Spleen (tissue), 11 donors: ENCODE results near the gene TUBD1. TPM values are rescaled to one million over a fixed set of nuclear protein-coding genes. Genes with fewer than 3 reads are reported as not detected.
A peak's percentile ranks its signal among the peaks of the same experiment; 100 is the strongest.
"Not testable (repeated sequence)": the region's sequence is repeated elsewhere in the genome, so short reads cannot be mapped to it uniquely, and the experiment has no call there.

ENCODE experiments used
- DNase-seq: peaks from one replicate; pipeline ENCODE4 v3.0.0-alpha.2; 2020
- H3K27ac ChIP-seq, 8 donors: fragments of 200-600 bp; sonication (generic) in 7 of 8; 1 replicate in 4 of 8; 2 replicates in 4 of 8; pipeline versions ENCODE4 v1.5.0 to v1.8.0; 2016 to 2021; ENCODE audit warnings: inconsistent platforms in 4 of 8, mild to moderate bottlenecking in 4 of 8, moderate library complexity in 1 of 8
- H3K27me3 ChIP-seq, 7 donors: fragments of 200-600 bp; sonication (generic) in 6 of 7; replicated peaks in 1 of 7; 1 replicate in 4 of 7; 2 replicates in 3 of 7; pipeline versions ENCODE4 v1.5.0 to v1.8.0; 2016 to 2021; ENCODE audit warnings: inconsistent platforms in 3 of 7, mild to moderate bottlenecking in 1 of 7
- H3K36me3 ChIP-seq, 6 donors: fragments of 200-600 bp; sonication (generic) in 5 of 6; 1 replicate in 4 of 6; 2 replicates in 2 of 6; pipeline versions ENCODE4 v1.5.0 to v1.8.0; 2016 to 2021; ENCODE audit warnings: inconsistent platforms in 2 of 6
- H3K4me1 ChIP-seq, 6 donors: fragments of 200-600 bp; sonication (generic) in 5 of 6; 1 replicate in 3 of 6; 2 replicates in 3 of 6; pipeline versions ENCODE4 v1.5.0 to v1.8.0; 2016 to 2021; ENCODE audit warnings: inconsistent platforms in 3 of 6
- H3K4me3 ChIP-seq, 8 donors: fragments of 200-600 bp; sonication (generic) in 7 of 8; 1 replicate in 4 of 8; 2 replicates in 4 of 8; pipeline versions ENCODE4 v1.5.0 to v1.8.0; 2016 to 2021; ENCODE audit warnings: inconsistent platforms in 4 of 8, mild to moderate bottlenecking in 4 of 8, moderate library complexity in 2 of 8
- H3K9me3 ChIP-seq, 8 donors: fragments of 200-600 bp; sonication (generic) in 7 of 8; 1 replicate in 4 of 8; 2 replicates in 4 of 8; pipeline versions ENCODE4 v1.5.0 to v1.8.0; 2016 to 2021; ENCODE audit warnings: inconsistent platforms in 4 of 8
- POLR2A ChIP-seq, 3 donors: fragments of 450-650 bp; IDR thresholded peaks; one replicate each; pipeline ENCODE4 v1.5.1; 2017; ENCODE audit warnings: antibody characterized with exemption in 3 of 3, mild to moderate bottlenecking in 1 of 3
- POLR2AphosphoS5 ChIP-seq, 3 donors: sonication (generic); formaldehyde crosslinking; IDR thresholded peaks; one replicate each; pipeline ENCODE4 v1.5.1; 2017; ENCODE audit warnings: antibody characterized with exemption in 3 of 3
- WGBS, 5 donors: extraction: QIAGEN DNeasy Blood & Tissue Kit in 3 of 5; methylation state at CpG; one replicate each; pipeline versions ENCODE4 v1.1.5 to v1.1.7; 2013 to 2018; 5-methylcytosine and 5-hydroxymethylcytosine counted together
- intact Hi-C: fragments of 100-400 bp; cut with DNase I; formaldehyde crosslinking; loops from one replicate; pipeline ENCODE4 v1.15.0; 2023; ENCODE audit warnings: low total_unique reads
- polyA plus RNA-seq, 3 donors: library from polyadenylated mRNA; stranded (reverse); fragments of 200-250 nt; gene quantifications; one replicate each; pipeline ENCODE4 v1.2.1, GENCODE V29; 2013
- total RNA-seq, 7 donors: library from RNA; depleted of rRNA in 3 of 7; stranded (reverse); fragments of >200 nt in 3 of 7; fragmentation: NEBNext Ultra II Directional in 4 of 7; extraction: Animal tissue kit (Norgen Biotek cat#: 25700) in 4 of 7; gene quantifications; one replicate each; pipeline versions ENCODE4 v1.1.0 to v1.2.1, GENCODE V29; 2016 to 2021
- TF ChIP-seq, protein P1 (sequence below), 11 experiments: fragments of 200-600 bp in 7 of 11; fragments of 450-650 bp in 4 of 11; sonication (generic) in 4 of 11; IDR thresholded peaks in 8 of 11; conservative IDR thresholded peaks in 3 of 11; 1 replicate in 7 of 11; 2 replicates in 4 of 11; pipeline versions ENCODE4 v1.4.0 to v1.8.0; 2016 to 2021; ENCODE audit warnings: antibody characterized with exemption in 11 of 11, inconsistent platforms in 4 of 11, mild to moderate bottlenecking in 1 of 11
- donor health status: healthy with polysubstance abuse.
- donor health status: DM: no; HTN: no; CAD: no; lungs with moderate emphysema.
- donor health status: DM: no; HTN: no; CAD: no.
- donor health status: Bipolar disorder and iron deficiency.
- donor health status: healthy.
- donor health status: DM: no; HTN: no; CAD: no.
- donor health status: DM: yes; HTN: yes; CAD: no.

TUBD1 gene
- total and polyA plus RNA-seq, 10 donors: 6.0 to 25.4 (median 10.4) TPM

DNA sequence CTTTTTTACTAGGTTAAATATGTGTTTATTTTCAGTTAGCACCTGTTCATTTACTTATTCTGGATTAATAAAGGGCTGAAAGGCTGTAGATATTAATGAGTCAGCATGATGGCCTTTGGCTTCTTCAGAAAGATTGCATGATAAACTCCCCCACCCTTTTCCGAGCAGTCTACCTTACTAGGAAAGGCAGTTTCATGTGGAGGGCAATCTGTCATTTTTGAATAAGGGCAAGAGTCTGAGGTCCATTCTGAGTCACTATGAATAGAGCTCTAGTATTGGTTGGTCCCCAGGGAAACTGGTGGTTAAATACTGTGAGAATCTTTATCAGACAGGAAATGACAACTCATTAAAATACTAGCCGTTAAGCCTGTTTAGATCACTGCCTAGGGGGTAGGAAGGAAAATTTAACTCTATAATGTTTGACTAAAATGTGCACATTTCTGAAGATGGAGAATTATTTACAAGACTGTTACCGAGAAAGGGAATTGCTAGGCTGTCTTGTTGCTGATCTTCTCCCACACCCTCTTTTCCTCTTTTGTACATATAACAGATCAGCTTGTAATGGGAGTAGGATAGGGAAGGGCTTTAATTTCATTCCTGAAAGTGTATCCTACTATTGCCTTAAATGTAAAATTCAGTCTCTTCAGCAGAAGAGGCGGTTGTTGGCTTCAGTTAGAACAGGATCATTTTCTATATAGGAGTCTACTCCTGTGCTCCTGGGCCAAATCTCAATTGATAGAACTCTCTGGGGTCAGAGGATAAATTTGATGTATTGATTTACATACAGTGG is 63.3 kb downstream of the TUBD1 start:
- Histone ChIP-seq H3K4me1 (peaks cover 29 to 88% (median 74%) of the 10 kb centered on the region in 6 donors), H3K27me3 (no peaks in the 10 kb centered on the region), H3K9me3 (no peaks in the 10 kb centered on the region), H3K4me3 (peak overlapping the region in 3 of 8 donors; percentile 10 to 42 (median 17)), H3K36me3 (peaks cover 0 to 18% (median 0%) of the 10 kb centered on the region in 6 donors), H3K27ac (peak overlapping the region; percentile 36 to 84 (median 74))
- no peak for DNase-seq
- WGBS, 5 donors: 6 to 19% (median 8%) methylated on average over 4 of the region's 4 CpGs
- peak in 1 of 3 donors; percentile 61 for TF ChIP-seq POLR2AphosphoS5 (IDR thresholded peaks at IDR 0.05)
- TF ChIP-seq POLR2A (IDR thresholded peaks at IDR 0.05): no peak
- TF ChIP-seq, protein P1, sequence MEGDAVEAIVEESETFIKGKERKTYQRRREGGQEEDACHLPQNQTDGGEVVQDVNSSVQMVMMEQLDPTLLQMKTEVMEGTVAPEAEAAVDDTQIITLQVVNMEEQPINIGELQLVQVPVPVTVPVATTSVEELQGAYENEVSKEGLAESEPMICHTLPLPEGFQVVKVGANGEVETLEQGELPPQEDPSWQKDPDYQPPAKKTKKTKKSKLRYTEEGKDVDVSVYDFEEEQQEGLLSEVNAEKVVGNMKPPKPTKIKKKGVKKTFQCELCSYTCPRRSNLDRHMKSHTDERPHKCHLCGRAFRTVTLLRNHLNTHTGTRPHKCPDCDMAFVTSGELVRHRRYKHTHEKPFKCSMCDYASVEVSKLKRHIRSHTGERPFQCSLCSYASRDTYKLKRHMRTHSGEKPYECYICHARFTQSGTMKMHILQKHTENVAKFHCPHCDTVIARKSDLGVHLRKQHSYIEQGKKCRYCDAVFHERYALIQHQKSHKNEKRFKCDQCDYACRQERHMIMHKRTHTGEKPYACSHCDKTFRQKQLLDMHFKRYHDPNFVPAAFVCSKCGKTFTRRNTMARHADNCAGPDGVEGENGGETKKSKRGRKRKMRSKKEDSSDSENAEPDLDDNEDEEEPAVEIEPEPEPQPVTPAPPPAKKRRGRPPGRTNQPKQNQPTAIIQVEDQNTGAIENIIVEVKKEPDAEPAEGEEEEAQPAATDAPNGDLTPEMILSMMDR (IDR thresholded peaks at IDR 0.05 in 8 of 11, conservative IDR thresholded peaks at IDR 0.05 in 3 of 11): no peak
- intact Hi-C loops: no loop called here

GRCh38 chr17:59828819-59829216 is 63.9 kb downstream of the TUBD1 start:
- 33 to 55% (median 46%) methylated on average over 7 of the region's 7 CpGs for WGBS, 5 donors
- Histone ChIP-seq H3K27ac (peak overlapping the region in 7 of 8 donors; percentile 39 to 84 (median 76)), H3K36me3 (peaks cover 0 to 16% (median 0%) of the 10 kb centered on the region in 6 donors), H3K4me3 (peak overlapping the region in 3 of 8 donors; percentile 10 to 42 (median 17)), H3K4me1 (peaks cover 29 to 92% (median 74%) of the 10 kb centered on the region in 6 donors)
- H3K27me3 ChIP-seq, intact Hi-C loops, DNase-seq, H3K9me3 ChIP-seq: not testable (repeated sequence)

DNA sequence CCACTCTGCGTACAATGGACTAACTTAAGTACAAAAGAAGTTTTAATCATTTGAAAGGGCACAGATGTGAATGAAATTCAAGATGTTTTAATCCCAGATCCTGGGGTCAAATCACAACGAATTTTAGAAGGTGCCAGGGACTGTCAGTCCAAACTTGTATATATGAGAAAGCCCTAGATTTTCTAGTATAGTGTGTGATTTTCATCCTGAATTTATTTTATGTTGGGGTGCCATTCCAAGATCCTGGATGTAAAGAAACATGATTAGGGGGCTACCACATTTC is 64.3 kb downstream of the TUBD1 start:
- no peak for DNase-seq
- intact Hi-C loops: no loop called here
- peaks cover 0 to 18% (median 0%) of the 10 kb centered on the region in 6 donors for H3K36me3 ChIP-seq
- TF ChIP-seq POLR2A (IDR thresholded peaks at IDR 0.05) (no peak), POLR2AphosphoS5 (IDR thresholded peaks at IDR 0.05) (no peak)
- TF ChIP-seq, protein P1 (IDR thresholded peaks at IDR 0.05 in 8 of 11, conservative IDR thresholded peaks at IDR 0.05 in 3 of 11): no peak
- H3K9me3 ChIP-seq: no peaks in the 10 kb centered on the region
- H3K27me3 ChIP-seq: no peaks in the 10 kb centered on the region
- H3K4me1 ChIP-seq: peaks cover 29 to 91% (median 72%) of the 10 kb centered on the region in 6 donors
- WGBS, 5 donors: 61 to 82% (median 68%) methylated on average over 2 of the region's 2 CpGs
- no peak overlapping the region for H3K4me3 ChIP-seq
- peak overlapping the region in 7 of 8 donors; percentile 39 to 84 (median 76) for H3K27ac ChIP-seq

DNA sequence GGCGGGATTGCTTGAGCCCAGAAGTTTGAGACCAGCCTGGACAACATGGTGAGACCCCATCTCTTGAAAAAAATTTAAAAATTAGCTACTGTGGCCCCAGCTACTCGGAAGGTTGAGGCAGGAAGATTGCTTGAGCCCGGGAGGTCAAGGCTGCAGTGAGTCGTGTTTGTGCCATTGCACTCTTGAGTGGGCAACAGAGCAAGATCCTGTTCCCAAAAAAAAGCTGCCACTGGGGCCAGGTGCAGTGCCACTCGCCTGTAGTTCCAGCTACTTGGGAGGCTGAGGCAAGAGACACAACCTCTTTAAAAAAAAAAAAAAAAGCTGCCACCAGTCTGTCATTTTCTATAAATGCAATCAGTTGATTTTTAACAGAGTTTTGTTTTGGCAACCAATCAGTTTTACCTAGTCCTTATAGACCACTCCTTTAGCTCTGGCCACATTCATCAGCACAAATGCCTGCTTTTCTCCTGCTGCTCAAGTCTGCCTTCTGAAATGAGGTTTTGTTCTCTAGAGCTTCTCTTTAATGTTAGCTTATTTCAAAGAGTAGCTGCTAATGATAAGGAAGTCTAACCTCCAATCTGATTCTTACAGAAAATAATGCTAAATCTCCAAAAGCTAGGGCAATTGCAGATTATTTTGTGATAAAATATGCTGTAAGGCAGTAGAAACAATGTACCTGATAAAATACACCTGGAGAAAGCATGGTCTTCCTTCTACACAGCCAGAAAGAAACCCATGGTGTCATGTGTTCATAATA is 64.8 kb downstream of the TUBD1 start:
- intact Hi-C loops: no loop called here
- WGBS, 5 donors: 47 to 60% (median 56%) methylated on average over 5 of the region's 5 CpGs
- Histone ChIP-seq H3K9me3 (no peaks in the 10 kb centered on the region), H3K4me3 (no peak overlapping the region), H3K4me1 (peaks cover 29 to 86% (median 68%) of the 10 kb centered on the region in 6 donors), H3K36me3 (peaks cover 0 to 23% (median 0%) of the 10 kb centered on the region in 6 donors), H3K27ac (peak overlapping the region; percentile 39 to 84 (median 74)), H3K27me3 (no peaks in the 10 kb centered on the region)
- no peak for TF ChIP-seq POLR2A (IDR thresholded peaks at IDR 0.05)
- TF ChIP-seq POLR2AphosphoS5 (IDR thresholded peaks at IDR 0.05): no peak
- TF ChIP-seq, protein P1 (IDR thresholded peaks at IDR 0.05 in 8 of 11, conservative IDR thresholded peaks at IDR 0.05 in 3 of 11): no peak
- no peak for DNase-seq
